Measurements from ENCODE around the gene SAMSN1. TPM values are rescaled to one million over a fixed set of nuclear protein-coding genes. Genes with fewer than 3 reads are reported as not detected.

SAMSN1 gene
- total RNA-seq, 1 experiment from 2014 or later: 2.8 TPM

DNA sequence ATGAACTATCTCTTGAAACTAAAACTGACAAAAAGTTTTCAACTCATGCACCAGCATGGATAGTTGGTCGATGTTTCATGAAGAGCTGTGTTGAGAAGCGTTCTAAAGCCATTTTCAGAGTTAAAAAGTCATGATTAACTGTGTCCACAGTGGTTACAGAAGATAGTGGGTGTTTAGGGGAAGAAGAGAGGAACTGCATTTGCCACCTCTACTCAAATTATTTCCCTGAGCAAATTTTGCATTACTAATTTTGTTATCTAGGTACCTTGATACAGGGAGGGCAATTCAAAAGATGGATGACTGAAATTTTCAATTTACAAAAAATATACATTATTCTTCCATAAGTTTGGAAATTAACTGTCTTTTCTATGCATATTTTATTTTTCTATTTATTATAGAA is 15.5 kb downstream of the SAMSN1 start:
- H3K27ac Mint-ChIP-seq: no peak overlapping the region
- Histone ChIP-seq H2BK12ac (ENCODE audit: insufficient read length, low read depth, low read length) (no peak overlapping the region), H3K14ac (ENCODE audit: insufficient read depth, low read length) (no peak overlapping the region), H2AFZ (ENCODE audit: low read length) (no peak overlapping the region), H3T11ph (ENCODE audit: low read length) (no peak overlapping the region), H3K18ac (ENCODE audit: insufficient read length, low read depth, low read length) (no peak overlapping the region), H2BK5ac (ENCODE audit: insufficient read length, low read length) (no peak overlapping the region), H4K8ac (replicated peaks; ENCODE audit: insufficient read length, low read depth, low read length) (no peak overlapping the region), H2BK20ac (ENCODE audit: low read depth, low read length, poor library complexity, severe bottlenecking) (no peak overlapping the region), H3K4ac (ENCODE audit: low read depth, low read length) (no peak overlapping the region), H4K20me1 (ENCODE audit: control insufficient read depth, insufficient read depth, insufficient read length) (no peaks in the 10 kb centered on the region), H3K9me3 (ENCODE audit: control insufficient read depth, low read depth, low read length) (no peaks in the 10 kb centered on the region), H3K79me2 (ENCODE audit: insufficient read depth, low read length) (no peaks in the 10 kb centered on the region), H2BK120ac (ENCODE audit: low read depth, low read length, poor library complexity, severe bottlenecking) (no peak overlapping the region), H2BK15ac (ENCODE audit: low read depth, low read length) (no peak overlapping the region), H3K23ac (ENCODE audit: insufficient read length, low read depth, low read length) (no peak overlapping the region), H4K91ac (ENCODE audit: insufficient read length, low read depth, low read length) (no peak overlapping the region), H3K4me1 (ENCODE audit: insufficient read depth, low read length) (no peaks in the 10 kb centered on the region), H3K56ac (ENCODE audit: insufficient read length, low read depth, low read length) (no peak overlapping the region), H3K9ac (ENCODE audit: extremely low read depth, insufficient read length, low read length) (no peak overlapping the region), H3K23me2 (ENCODE audit: insufficient read length, low read depth, low read length, poor library complexity, severe bottlenecking) (no peaks in the 10 kb centered on the region), H3K27ac (ENCODE audit: insufficient read length, low read depth, low read length) (no peak overlapping the region), H3K27me3 (ENCODE audit: insufficient read depth, low read length) (no peaks in the 10 kb centered on the region), H2AK5ac (ENCODE audit: insufficient read length, low read length) (no peak overlapping the region), H3K4me2 (ENCODE audit: insufficient read depth, insufficient read length, low read length) (no peak overlapping the region), H3K79me1 (ENCODE audit: insufficient read depth, low read depth, low read length, poor library complexity, severe bottlenecking) (no peaks in the 10 kb centered on the region), H4K5ac (ENCODE audit: insufficient read length, low read depth, low read length) (no peak overlapping the region)
- no peak for DNase-seq
- no peak overlapping the region for H3K4me3 Mint-ChIP-seq
- TF ChIP-seq CTCF (conservative IDR thresholded peaks at IDR 0.05): no peak
- H3K36me3 Mint-ChIP-seq (ENCODE audit: insufficient read depth in 1 of 3, low read depth in 3 of 3): peaks cover 0 to 6% (median 2%) of the 10 kb centered on the region in 3 experiments; a peak in 2 of 7 replicates
- WGBS (ENCODE audit: extremely low coverage, insufficient read length, low lambda C conversion rate): no CpG with 5 or more reads among the region's 2 CpGs
- no peaks in the 10 kb centered on the region for H3K27me3 Mint-ChIP-seq (ENCODE audit: low read depth)
- H3K9me3 Mint-ChIP-seq: peaks cover 0 to 5% of the 10 kb centered on the region in 2 experiments; a peak in 2 of 5 replicates
- H3K4me1 Mint-ChIP-seq: no peaks in the 10 kb centered on the region

Measured in H9 (cell line).